Lung (tissue), 12 donors: ENCODE results near the gene GALNT9. TPM values are rescaled to one million over a fixed set of nuclear protein-coding genes. Genes with fewer than 3 reads are reported as not detected.

Experiments used
- ATAC-seq: fragments of 200-7000 bp; cut with Tn5 transposase; one replicate; pipeline ENCODE4 v1.9.1; 2020; ENCODE audit warnings: moderate number of reproducible peaks; ENCODE audit not compliant: insufficient read depth, low FRiP score
- DNase-seq, 3 donors: peaks; one replicate each; pipeline ENCODE4 v3.0.0-alpha.2; 2013 to 2017
- H3K27ac ChIP-seq, 2 donors: one replicate each; pipeline ENCODE4 v1.5.1; 2013; ENCODE audit warnings: mild to moderate bottlenecking in 2 of 2, moderate library complexity in 2 of 2, control low read depth in 1 of 2, inconsistent platforms in 1 of 2, low read depth in 1 of 2, low read length in 1 of 2
- H3K27me3 ChIP-seq, 3 donors: one replicate each; pipeline ENCODE4 v1.5.1; 2013; ENCODE audit warnings: low read length in 2 of 3; ENCODE audit not compliant: control insufficient read depth in 3 of 3, insufficient read depth in 3 of 3
- H3K36me3 ChIP-seq, 4 donors: one replicate each; pipeline ENCODE4 v1.5.1; 2013; ENCODE audit warnings: low read length in 4 of 4, mild to moderate bottlenecking in 1 of 4, moderate library complexity in 1 of 4; ENCODE audit not compliant: control insufficient read depth in 4 of 4, insufficient read depth in 4 of 4
- H3K4me1 ChIP-seq, 5 donors: one replicate each; pipeline ENCODE4 v1.5.1; 2013; ENCODE audit warnings: low read length in 5 of 5, mild to moderate bottlenecking in 2 of 5, moderate library complexity in 1 of 5; ENCODE audit not compliant: control insufficient read depth in 5 of 5, insufficient read depth in 5 of 5
- H3K4me3 ChIP-seq: one replicate; pipeline ENCODE4 v1.5.1; 2013; ENCODE audit warnings: mild to moderate bottlenecking, control low read depth, moderate library complexity
- H3K9ac ChIP-seq, 2 donors: one replicate each; pipeline ENCODE4 v1.5.1; 2013; ENCODE audit warnings: low read length in 2 of 2, control low read depth in 1 of 2; ENCODE audit not compliant: insufficient read depth in 1 of 2
- H3K9me3 ChIP-seq, 4 donors: one replicate each; pipeline ENCODE4 v1.5.1; 2013; ENCODE audit warnings: low read length in 3 of 4, mild to moderate bottlenecking in 1 of 4, moderate library complexity in 1 of 4; ENCODE audit not compliant: control insufficient read depth in 4 of 4, insufficient read depth in 3 of 4
- CTCF ChIP-seq: IDR thresholded peaks from 2 replicates; pipeline ENCODE4 v1.5.1; 2012; ENCODE audit warnings: mild to moderate bottlenecking; ENCODE audit errors: control extremely low read depth, extremely low read depth
- WGBS, 2 donors: extraction: QIAGEN DNeasy Blood & Tissue Kit; methylation state at CpG; one replicate each; pipeline ENCODE4 v1.1.7; 2013; 5-methylcytosine and 5-hydroxymethylcytosine counted together
- polyA plus RNA-seq, 2 donors: library from polyadenylated mRNA; stranded (reverse); fragments of 200-250 nt; gene quantifications; one replicate each; pipeline ENCODE4 v1.2.1, GENCODE V29; 2013
- total RNA-seq, 2 donors: library from RNA; depleted of rRNA in 1 of 2; stranded (reverse); fragments of >200 nt in 1 of 2; gene quantifications; one replicate each; pipeline ENCODE4 v1.2.1, GENCODE V29; 2014 to 2021
- donor health status: control.
- donor health status: control.
- donor health status: Bipolar disorder and iron deficiency.
- donor health status: healthy.
- donor health status: DM: yes; HTN: yes; CAD: no.

The GALNT9 gene
- total and polyA plus RNA-seq, 4 donors, result 0.13 to 1.7 (median 0.79) TPM

- no peak for ATAC-seq
- H3K27ac ChIP-seq, result no peak overlapping the region
- H3K9ac ChIP-seq, result no peak overlapping the region
- peaks cover 1 to 16% (median 5%) of the 10 kb centered on the region in 3 donors for H3K27me3 ChIP-seq
- DNase-seq, result no peak
- no peaks in the 10 kb centered on the region for H3K36me3 ChIP-seq
- WGBS, 2 donors, result 58 to 68% methylated on average over 27 to 30 of the region's 30 CpGs
- no peak for TF ChIP-seq CTCF
- H3K9me3 ChIP-seq, result no peaks in the 10 kb centered on the region
- peaks cover 0 to 9% (median 4%) of the 10 kb centered on the region in 5 donors for H3K4me1 ChIP-seq
- H3K4me3 ChIP-seq, result no peak overlapping the region
Observed at GRCh38 chr12:132319359-132319950, 9.9 kb downstream of the GALNT9 start.

- Histone ChIP-seq H3K36me3 (no peaks in the 10 kb centered on the region), H3K4me3 (no peak overlapping the region), H3K9ac (no peak overlapping the region), H3K27me3 (peaks cover 0 to 15% (median 6%) of the 10 kb centered on the region in 3 donors), H3K27ac (no peak overlapping the region), H3K4me1 (peaks cover 0 to 9% (median 4%) of the 10 kb centered on the region in 5 donors), H3K9me3 (no peaks in the 10 kb centered on the region)
- no peak for DNase-seq
- no peak for ATAC-seq
- TF ChIP-seq CTCF, result no peak
- 79 to 81% methylated on average over 19 of the region's 19 CpGs for WGBS, 2 donors
Observed at GRCh38 chr12:132318618-132319033, 10.8 kb downstream of the GALNT9 start.

GRCh38 chr12:132318135-132318534, 11.3 kb downstream of the GALNT9 start:
- 86 to 88% methylated on average over 10 of the region's 10 CpGs for WGBS, 2 donors
- Histone ChIP-seq H3K9me3 (no peaks in the 10 kb centered on the region), H3K27me3 (peaks cover 0 to 12% (median 6%) of the 10 kb centered on the region in 3 donors), H3K27ac (no peak overlapping the region), H3K36me3 (no peaks in the 10 kb centered on the region), H3K4me1 (peaks cover 0 to 7% (median 3%) of the 10 kb centered on the region in 5 donors), H3K9ac (no peak overlapping the region), H3K4me3 (no peak overlapping the region)
- ATAC-seq, result no peak
- no peak for DNase-seq
- TF ChIP-seq CTCF, result no peak
